Measurements from ENCODE around the gene PKDCC.

DNA sequence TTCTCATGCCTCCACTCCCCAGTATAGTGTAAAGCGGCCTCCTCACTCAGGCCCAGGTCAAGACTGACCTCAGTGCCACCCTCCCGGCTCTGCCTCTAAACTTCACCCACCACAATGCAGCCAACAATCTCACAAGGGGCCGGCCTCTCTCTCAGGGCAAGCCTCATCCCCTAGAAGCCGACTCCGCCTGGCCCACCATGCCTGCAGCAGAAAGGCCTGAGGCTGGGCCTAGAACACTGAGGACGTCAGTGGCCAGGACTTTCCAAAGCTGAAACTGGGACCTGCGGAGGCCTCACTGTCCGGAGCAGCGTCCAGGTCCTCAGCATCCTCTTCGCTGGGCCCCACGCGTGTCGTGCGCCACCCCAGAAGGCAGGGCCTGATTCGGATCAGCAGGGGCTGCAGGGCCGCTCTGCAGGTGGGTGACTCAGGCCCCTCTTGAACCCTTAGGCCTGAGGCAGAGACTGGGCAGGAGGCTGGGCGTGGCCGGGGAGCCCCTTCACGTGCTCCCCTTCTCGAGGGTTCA, 52.9 kb downstream of the PKDCC start:
- TF ChIP-seq CTBP1 (IDR thresholded peaks at IDR 0.05; ENCODE audit: borderline replicate concordance) (no peak), NFRKB (IDR thresholded peaks at IDR 0.05) (no peak), ELF4 (IDR thresholded peaks at IDR 0.05) (no peak)

Data from HEK293T (cell line).